ENCODE measurements around the gene ATP11C. TPM values are rescaled to one million over a fixed set of nuclear protein-coding genes. Genes with fewer than 3 reads are reported as not detected.

Gene ATP11C
- total RNA-seq, 1 donor from 2014 or later, result 20.4 TPM

DNA sequence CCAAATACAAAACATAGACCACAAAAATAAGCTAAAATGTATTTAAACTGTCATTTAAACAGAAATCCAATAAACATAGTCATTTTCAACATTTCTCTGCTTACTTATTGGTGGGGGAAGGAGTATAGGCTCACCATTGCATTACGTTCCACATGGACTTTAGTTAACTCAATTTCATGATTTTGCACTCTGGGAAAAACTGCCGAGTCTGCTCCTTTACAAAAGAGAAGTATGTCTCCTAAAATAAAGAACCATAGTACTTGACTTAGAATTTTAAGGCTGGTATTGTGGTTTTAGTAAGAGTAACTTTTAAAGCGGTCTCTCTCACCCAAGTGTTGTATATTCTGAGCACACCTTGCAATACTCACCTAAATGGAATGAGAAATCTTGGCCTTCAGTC, 149.8 kb downstream of the ATP11C start:
- H3K4me1 Mint-ChIP-seq (ENCODE audit: low read depth), result no peaks in the 10 kb centered on the region
- DNase-seq (ENCODE audit: low spot score), result no peak
- H3K27ac Mint-ChIP-seq (ENCODE audit: unreplicated experiment), result no peak overlapping the region
- peaks cover 4% of the 10 kb centered on the region for H3K36me3 Mint-ChIP-seq (ENCODE audit: low read depth)
- no peak for TF ChIP-seq CTCF (IDR thresholded peaks at IDR 0.05)
- no peak overlapping the region for H3K4me3 Mint-ChIP-seq (ENCODE audit: unreplicated experiment)
- H3K27me3 Mint-ChIP-seq (ENCODE audit: low read depth), result no peaks in the 10 kb centered on the region
- H3K9me3 Mint-ChIP-seq (ENCODE audit: low read depth), result peaks cover 5% of the 10 kb centered on the region

GRCh38 chrX:139776599-139776998, 156.3 kb downstream of the ATP11C start:
- no peak for TF ChIP-seq CTCF (IDR thresholded peaks at IDR 0.05)
- no peak overlapping the region for H3K27ac Mint-ChIP-seq (ENCODE audit: unreplicated experiment)
- H3K27me3 Mint-ChIP-seq (ENCODE audit: low read depth), result no peaks in the 10 kb centered on the region
- H3K36me3 Mint-ChIP-seq (ENCODE audit: low read depth), result peaks cover 1% of the 10 kb centered on the region
- no peak for DNase-seq (ENCODE audit: low spot score)
- no peak overlapping the region for H3K4me3 Mint-ChIP-seq (ENCODE audit: unreplicated experiment)
- peaks cover 17% of the 10 kb centered on the region for H3K9me3 Mint-ChIP-seq (ENCODE audit: low read depth)
- no peaks in the 10 kb centered on the region for H3K4me1 Mint-ChIP-seq (ENCODE audit: low read depth)

- Mint-ChIP-seq H3K4me3 (ENCODE audit: unreplicated experiment) (no peak overlapping the region), H3K27me3 (ENCODE audit: low read depth) (no peaks in the 10 kb centered on the region), H3K9me3 (ENCODE audit: low read depth) (peaks cover 19% of the 10 kb centered on the region), H3K4me1 (ENCODE audit: low read depth) (no peaks in the 10 kb centered on the region), H3K36me3 (ENCODE audit: low read depth) (peaks cover 10% of the 10 kb centered on the region), H3K27ac (ENCODE audit: unreplicated experiment) (no peak overlapping the region)
- TF ChIP-seq CTCF (IDR thresholded peaks at IDR 0.05), result no peak
- DNase-seq (ENCODE audit: low spot score), result no peak
Observed at GRCh38 chrX:139770366-139770765, 162.5 kb downstream of the ATP11C start.

DNA sequence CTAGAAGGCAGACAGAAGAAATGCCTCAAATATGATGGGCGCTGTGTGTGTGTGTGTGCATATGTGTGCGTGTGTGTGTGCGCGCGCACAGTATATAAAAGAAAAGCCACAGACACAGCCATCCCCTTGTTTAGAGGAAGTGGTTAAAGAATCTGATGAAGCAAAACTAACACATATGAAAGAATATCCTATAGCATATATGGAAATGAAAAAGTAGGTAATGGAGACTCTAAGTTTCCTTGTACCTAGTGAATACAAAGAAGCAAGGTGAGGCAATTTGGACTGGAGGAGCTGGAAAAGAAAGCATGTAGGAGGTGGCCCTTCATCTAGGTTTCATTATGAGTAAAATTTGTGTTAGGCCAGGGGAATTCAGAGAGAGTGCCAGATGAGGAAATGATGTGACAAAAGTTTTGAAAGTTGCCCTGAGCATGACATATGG, 166.3 kb downstream of the ATP11C start:
- H3K27me3 Mint-ChIP-seq (ENCODE audit: low read depth), result no peaks in the 10 kb centered on the region
- H3K4me1 Mint-ChIP-seq (ENCODE audit: low read depth), result peaks cover 4% of the 10 kb centered on the region
- DNase-seq (ENCODE audit: low spot score), result no peak
- H3K27ac Mint-ChIP-seq (ENCODE audit: unreplicated experiment), result no peak overlapping the region
- no peak for TF ChIP-seq CTCF (IDR thresholded peaks at IDR 0.05)
- peaks cover 9% of the 10 kb centered on the region for H3K36me3 Mint-ChIP-seq (ENCODE audit: low read depth)
- no peak overlapping the region for H3K4me3 Mint-ChIP-seq (ENCODE audit: unreplicated experiment)
- peaks cover 8% of the 10 kb centered on the region for H3K9me3 Mint-ChIP-seq (ENCODE audit: low read depth)

- no peak for TF ChIP-seq CTCF (IDR thresholded peaks at IDR 0.05)
- H3K4me1 Mint-ChIP-seq (ENCODE audit: low read depth), result peaks cover 4% of the 10 kb centered on the region
- no peak for DNase-seq (ENCODE audit: low spot score)
- no peaks in the 10 kb centered on the region for H3K27me3 Mint-ChIP-seq (ENCODE audit: low read depth)
- no peak overlapping the region for H3K4me3 Mint-ChIP-seq (ENCODE audit: unreplicated experiment)
- H3K27ac Mint-ChIP-seq (ENCODE audit: unreplicated experiment), result no peak overlapping the region
- no peaks in the 10 kb centered on the region for H3K36me3 Mint-ChIP-seq (ENCODE audit: low read depth)
- no peaks in the 10 kb centered on the region for H3K9me3 Mint-ChIP-seq (ENCODE audit: low read depth)
Observed at GRCh38 chrX:139762400-139763183, 170.3 kb downstream of the ATP11C start.

Measured in chondrocyte (in vitro differentiated cells).